ENCODE measurements around the gene PUM2. TPM values are rescaled to one million over a fixed set of nuclear protein-coding genes. Genes with fewer than 3 reads are reported as not detected.

Gene PUM2
- total RNA-seq, 2 donors from 2014 or later: 114 to 126 TPM

DNA sequence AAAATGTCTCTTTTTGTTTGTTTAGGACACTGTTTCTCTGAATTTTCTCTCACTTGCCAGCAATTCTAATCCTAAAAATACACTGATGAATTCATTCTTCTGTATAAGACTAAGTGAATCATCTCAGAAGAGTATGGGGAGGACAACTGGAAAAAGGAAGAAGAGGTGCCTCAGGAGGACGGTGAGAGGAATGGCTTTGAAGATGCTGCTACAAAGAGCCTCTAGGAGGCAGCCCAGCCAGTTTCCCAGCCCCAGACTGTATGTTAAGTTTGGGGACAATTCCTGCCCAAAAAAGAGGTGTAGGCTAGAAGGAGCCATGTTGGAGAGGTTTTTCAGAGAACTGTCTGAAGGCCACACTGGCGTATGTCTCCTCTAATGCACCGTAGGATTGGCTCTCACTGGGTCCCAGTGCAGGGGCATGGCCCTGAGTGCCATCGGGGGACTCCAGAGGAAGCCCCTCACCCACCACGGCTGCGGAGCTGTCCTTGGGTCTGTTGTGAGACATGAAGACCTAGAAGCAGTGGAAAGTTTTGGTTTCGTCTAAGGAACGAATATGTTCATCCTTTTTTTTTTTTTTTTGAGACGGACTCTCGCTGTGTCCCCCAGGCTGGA lies 122.6 kb downstream of the PUM2 start:
- Histone ChIP-seq H3K9me3 (ENCODE audit: control insufficient read depth, low read length) (no peaks in the 10 kb centered on the region), H3K4me1 (ENCODE audit: control insufficient read depth, insufficient read depth, low read length) (no peaks in the 10 kb centered on the region), H3K9ac (ENCODE audit: extremely low read depth, low read length, poor library complexity, severe bottlenecking) (no peak overlapping the region), H3K36me3 (ENCODE audit: control insufficient read depth, insufficient read depth, low read length) (no peaks in the 10 kb centered on the region), H3K4me3 (ENCODE audit: low read length) (no peak overlapping the region), H3K27me3 (ENCODE audit: control insufficient read depth, insufficient read depth, low read length, poor library complexity, severe bottlenecking) (peaks cover 20% of the 10 kb centered on the region), H3K27ac (ENCODE audit: low read depth, low read length) (no peak overlapping the region)
- Mint-ChIP-seq H3K27ac (no peak overlapping the region), H3K4me3 (no peak overlapping the region), H3K9me3 (no peaks in the 10 kb centered on the region), H3K4me1 (peaks cover 8% of the 10 kb centered on the region), H3K36me3 (ENCODE audit: low read depth) (no peaks in the 10 kb centered on the region), H3K27me3 (ENCODE audit: insufficient read depth) (peaks cover 20% of the 10 kb centered on the region)
- 92 to 93% methylated on average over 9 to 10 of the region's 10 CpGs for WGBS, 2 experiments (ENCODE audit: insufficient coverage in 1 of 2, insufficient read length in 1 of 2)
- DNase-seq: peak; percentile 41
- TF ChIP-seq, protein P1, sequence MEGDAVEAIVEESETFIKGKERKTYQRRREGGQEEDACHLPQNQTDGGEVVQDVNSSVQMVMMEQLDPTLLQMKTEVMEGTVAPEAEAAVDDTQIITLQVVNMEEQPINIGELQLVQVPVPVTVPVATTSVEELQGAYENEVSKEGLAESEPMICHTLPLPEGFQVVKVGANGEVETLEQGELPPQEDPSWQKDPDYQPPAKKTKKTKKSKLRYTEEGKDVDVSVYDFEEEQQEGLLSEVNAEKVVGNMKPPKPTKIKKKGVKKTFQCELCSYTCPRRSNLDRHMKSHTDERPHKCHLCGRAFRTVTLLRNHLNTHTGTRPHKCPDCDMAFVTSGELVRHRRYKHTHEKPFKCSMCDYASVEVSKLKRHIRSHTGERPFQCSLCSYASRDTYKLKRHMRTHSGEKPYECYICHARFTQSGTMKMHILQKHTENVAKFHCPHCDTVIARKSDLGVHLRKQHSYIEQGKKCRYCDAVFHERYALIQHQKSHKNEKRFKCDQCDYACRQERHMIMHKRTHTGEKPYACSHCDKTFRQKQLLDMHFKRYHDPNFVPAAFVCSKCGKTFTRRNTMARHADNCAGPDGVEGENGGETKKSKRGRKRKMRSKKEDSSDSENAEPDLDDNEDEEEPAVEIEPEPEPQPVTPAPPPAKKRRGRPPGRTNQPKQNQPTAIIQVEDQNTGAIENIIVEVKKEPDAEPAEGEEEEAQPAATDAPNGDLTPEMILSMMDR (conservative IDR thresholded peaks at IDR 0.05): peak; percentile 46

DNA sequence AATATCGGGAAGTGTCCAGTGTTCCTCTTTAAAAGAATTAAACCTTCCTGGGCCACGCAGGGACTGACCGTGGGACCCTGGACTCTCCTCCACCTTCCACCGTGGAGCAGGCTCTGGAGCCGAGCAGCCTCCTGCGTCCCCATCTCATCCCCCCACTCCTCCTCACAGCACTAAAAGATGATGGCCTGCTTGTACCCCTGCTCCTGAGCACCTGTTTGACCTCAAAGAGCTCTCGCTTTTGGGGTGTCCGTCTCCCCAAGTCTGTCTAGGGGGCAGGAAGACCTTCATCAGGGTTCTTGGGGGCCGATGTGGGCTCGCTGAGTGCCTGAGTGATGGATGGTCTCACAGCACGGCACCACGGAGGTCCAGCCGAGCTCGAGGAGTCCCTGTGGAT lies 124.5 kb downstream of the PUM2 start:
- H3K9me3 ChIP-seq (ENCODE audit: control insufficient read depth, low read length): no peaks in the 10 kb centered on the region
- H3K4me1 ChIP-seq (ENCODE audit: control insufficient read depth, insufficient read depth, low read length): peaks cover 3% of the 10 kb centered on the region
- no peak overlapping the region for H3K4me3 Mint-ChIP-seq
- H3K36me3 Mint-ChIP-seq (ENCODE audit: low read depth): no peaks in the 10 kb centered on the region
- peaks cover 27% of the 10 kb centered on the region for H3K27me3 ChIP-seq (ENCODE audit: control insufficient read depth, insufficient read depth, low read length, poor library complexity, severe bottlenecking)
- no peak overlapping the region for H3K4me3 ChIP-seq (ENCODE audit: low read length)
- DNase-seq: peak; percentile 53
- TF ChIP-seq, protein P1 (conservative IDR thresholded peaks at IDR 0.05): no peak
- no peak overlapping the region for H3K27ac Mint-ChIP-seq
- H3K9me3 Mint-ChIP-seq: no peaks in the 10 kb centered on the region
- no peak overlapping the region for H3K9ac ChIP-seq (ENCODE audit: extremely low read depth, low read length, poor library complexity, severe bottlenecking)
- H3K27me3 Mint-ChIP-seq (ENCODE audit: insufficient read depth): peaks cover 28% of the 10 kb centered on the region
- H3K36me3 ChIP-seq (ENCODE audit: control insufficient read depth, insufficient read depth, low read length): no peaks in the 10 kb centered on the region
- WGBS, 2 experiments (ENCODE audit: insufficient coverage in 1 of 2, insufficient read length in 1 of 2): 90 to 93% methylated on average over 12 to 14 of the region's 14 CpGs
- peaks cover 16% of the 10 kb centered on the region for H3K4me1 Mint-ChIP-seq
- no peak overlapping the region for H3K27ac ChIP-seq (ENCODE audit: low read depth, low read length)

DNA sequence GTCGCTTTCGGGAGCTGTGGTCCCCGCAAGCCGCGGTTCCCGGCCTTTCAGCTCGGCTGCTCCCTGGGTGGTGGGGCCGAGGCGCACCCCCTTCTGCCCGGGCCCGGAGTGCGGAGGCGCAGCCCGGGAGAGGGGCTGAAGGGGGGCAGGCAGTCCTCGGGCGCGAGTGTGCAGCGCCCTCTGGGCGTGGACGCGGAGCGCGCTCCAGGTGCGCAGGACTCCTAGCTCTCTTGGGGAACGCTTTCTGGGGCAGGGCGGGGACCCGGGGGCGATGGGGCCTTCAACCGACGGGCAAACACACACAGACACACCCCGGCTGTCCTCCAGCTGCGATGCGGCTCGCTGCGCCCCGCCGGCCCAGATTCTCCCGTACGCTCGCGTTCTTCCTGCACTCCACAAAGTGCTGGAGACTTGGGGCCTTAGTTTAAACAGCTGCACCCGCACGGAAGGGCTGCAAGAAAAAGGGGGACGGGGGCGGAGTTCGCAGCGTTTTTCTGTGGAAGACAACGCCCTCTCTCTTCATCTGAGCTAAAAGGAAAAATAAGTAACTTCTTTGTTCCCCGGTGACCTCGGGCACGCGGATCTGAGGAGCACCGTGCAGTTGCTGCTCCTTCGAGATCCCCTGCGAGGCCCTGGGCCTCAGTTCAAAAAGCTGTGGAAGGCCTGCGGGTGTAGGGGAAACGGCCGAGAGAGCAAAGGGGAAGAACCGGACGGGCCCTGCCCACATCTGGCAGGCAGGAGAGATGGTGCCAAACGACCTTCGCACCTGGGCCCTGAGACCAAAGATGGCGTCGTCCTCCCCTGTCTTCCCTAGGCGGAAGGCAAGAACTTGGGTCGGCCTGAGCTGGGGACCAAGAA lies 125.1 kb downstream of the PUM2 start:
- TF ChIP-seq, protein P1 (conservative IDR thresholded peaks at IDR 0.05): peak; percentile 71
- WGBS, 2 experiments (ENCODE audit: insufficient coverage in 1 of 2, insufficient read length in 1 of 2): 22 to 34% methylated on average over 25 to 66 of the region's 66 CpGs
- DNase-seq: no peak
- no peak overlapping the region for H3K27ac Mint-ChIP-seq
- Histone ChIP-seq H3K4me1 (ENCODE audit: control insufficient read depth, insufficient read depth, low read length) (peaks cover 5% of the 10 kb centered on the region), H3K27ac (ENCODE audit: low read depth, low read length) (no peak overlapping the region), H3K4me3 (ENCODE audit: low read length) (peak overlapping the region; percentile 66), H3K27me3 (ENCODE audit: control insufficient read depth, insufficient read depth, low read length, poor library complexity, severe bottlenecking) (peaks cover 27% of the 10 kb centered on the region), H3K9me3 (ENCODE audit: control insufficient read depth, low read length) (no peaks in the 10 kb centered on the region), H3K9ac (ENCODE audit: extremely low read depth, low read length, poor library complexity, severe bottlenecking) (no peak overlapping the region), H3K36me3 (ENCODE audit: control insufficient read depth, insufficient read depth, low read length) (no peaks in the 10 kb centered on the region)
- peaks cover 28% of the 10 kb centered on the region for H3K27me3 Mint-ChIP-seq (ENCODE audit: insufficient read depth)
- peak overlapping the region; percentile 54 for H3K4me3 Mint-ChIP-seq
- no peaks in the 10 kb centered on the region for H3K36me3 Mint-ChIP-seq (ENCODE audit: low read depth)
- no peaks in the 10 kb centered on the region for H3K9me3 Mint-ChIP-seq
- H3K4me1 Mint-ChIP-seq: peaks cover 19% of the 10 kb centered on the region

Data from endodermal cell (in vitro differentiated cells).